Pancreas (tissue), 10 donors: ENCODE data around the gene TMEM80. TPM values are rescaled to one million over a fixed set of nuclear protein-coding genes. Genes with fewer than 3 reads are reported as not detected.

Experiments
- ATAC-seq, 4 donors: fragments of 200-7000 bp; cut with Tn5 transposase; one replicate each; pipeline versions ENCODE4 v1.8.0 to v1.9.1; 2020; ENCODE audit warnings: mild to moderate bottlenecking in 4 of 4, moderate library complexity in 4 of 4
- DNase-seq, 6 donors: peaks; one replicate each; pipeline ENCODE4 v3.0.0-alpha.2; 2020
- FAIRE-seq: peaks from 2 replicates; lab custom pipeline; 2012; peaks lifted over from hg19 to GRCh38; lab: Jason Lieb, UNC
- H3K27ac ChIP-seq, 4 donors: fragments of 200-600 bp; sonication (generic); 1 replicate in 3 of 4; 2 replicates in 1 of 4; pipeline versions ENCODE4 v1.5.0 to v1.8.0; 2020
- H3K27me3 ChIP-seq, 4 donors: fragments of 200-600 bp; one replicate each; pipeline ENCODE4 v1.8.0; 2021
- H3K36me3 ChIP-seq, 3 donors: fragments of 200-600 bp; sonication (generic) in 1 of 3; one replicate each; pipeline versions ENCODE4 v1.5.0 to v1.8.0; 2020 to 2021
- H3K4me1 ChIP-seq, 3 donors: fragments of 200-600 bp; one replicate each; pipeline ENCODE4 v1.8.0; 2021
- H3K4me3 ChIP-seq, 4 donors: fragments of 200-600 bp; sonication (generic) in 2 of 4; one replicate each; pipeline versions ENCODE4 v1.5.0 to v1.8.0; 2020 to 2021
- H3K9me3 ChIP-seq, 4 donors: fragments of 200-600 bp; one replicate each; pipeline ENCODE4 v1.8.0; 2021
- CTCF ChIP-seq, 4 donors: fragments of 200-600 bp; sonication (generic) in 3 of 4; IDR thresholded peaks; one replicate each; pipeline versions ENCODE4 v1.5.0 to v1.8.0; 2021; ENCODE audit warnings: antibody characterized with exemption in 4 of 4
- WGBS, 2 donors: extraction: QIAGEN DNeasy Blood & Tissue Kit; methylation state at CpG; one replicate each; pipeline ENCODE4 v1.1.7; 2013; 5-methylcytosine and 5-hydroxymethylcytosine counted together
- intact Hi-C, 3 donors: fragments of 100-400 bp; cut with DNase I; formaldehyde crosslinking; loops; one replicate each; pipeline versions ENCODE4 v1.11.1 to v1.14.2; 2022
- polyA plus RNA-seq, 2 donors: library from polyadenylated mRNA; stranded (reverse); fragments of 200-250 nt; gene quantifications; one replicate each; pipeline ENCODE4 v1.2.3, GENCODE V29; 2013
- total RNA-seq, 6 donors: library from RNA; stranded (reverse); fragmentation: NEBNext Ultra II Directional in 4 of 6; extraction: Animal tissue kit (Norgen Biotek cat#: 25700) in 4 of 6; gene quantifications; one replicate each; pipeline versions ENCODE4 v1.2.1 to v1.2.4, GENCODE V29; 2021 to 2023
- donor health status: healthy with polysubstance abuse.
- donor health status: DM: no; HTN: no; CAD: no; lungs with moderate emphysema.
- donor health status: DM: no; HTN: no; CAD: no.
- donor health status: control.
- donor health status: control.
- donor health status: Bipolar disorder and iron deficiency.
- donor health status: DM: yes; HTN: yes; CAD: no.
- donor health status: DM: no; HTN: no; CAD: no.
- donor health status: DM: no; HTN: no; CAD: no.
- donor health status: DM: yes; HTN: yes; CAD: no.

Gene TMEM80
- total and polyA plus RNA-seq, 8 donors = 8.5 to 24.7 (median 15.5) TPM

GRCh38 chr11:721741-722345, 26.2 kb downstream of the TMEM80 start:
- DNase-seq (peak in 4 of 6 donors; percentile 20 to 80 (median 53)), ATAC-seq (no peak), FAIRE-seq (no peak)
- no peak for TF ChIP-seq CTCF (IDR thresholded peaks at IDR 0.05)
- no peak overlapping the region for H3K4me3 ChIP-seq
- no peaks in the 10 kb centered on the region for H3K9me3 ChIP-seq
- no peaks in the 10 kb centered on the region for H3K27me3 ChIP-seq
- 81% methylated on average over 29 to 33 of the region's 33 CpGs for WGBS, 2 donors
- peaks cover 0 to 22% (median 0%) of the 10 kb centered on the region in 3 donors for H3K36me3 ChIP-seq
- intact Hi-C loops = loop anchor here in 2 of 3 donors (5.0 to 10.0 kb wide), 3 partner anchors 60 to 167 kb away; no protein-coding TSS in a partner anchor
- no peak overlapping the region for H3K27ac ChIP-seq
- H3K4me1 ChIP-seq = peaks cover 4 to 11% (median 10%) of the 10 kb centered on the region in 3 donors

GRCh38 chr11:722346-722811, 26.8 kb downstream of the TMEM80 start:
- FAIRE-seq (no peak), DNase-seq (peak in 3 of 6 donors; percentile 18 to 80 (median 39)), ATAC-seq (no peak)
- intact Hi-C loops = loop anchor here in 2 of 3 donors (5.0 to 10.0 kb wide), 3 partner anchors 60 to 168 kb away; no protein-coding TSS in a partner anchor
- Histone ChIP-seq H3K27ac (no peak overlapping the region), H3K4me1 (peaks cover 4 to 11% (median 11%) of the 10 kb centered on the region in 3 donors), H3K4me3 (no peak overlapping the region), H3K36me3 (peaks cover 0 to 22% (median 0%) of the 10 kb centered on the region in 3 donors), H3K27me3 (no peaks in the 10 kb centered on the region), H3K9me3 (no peaks in the 10 kb centered on the region)
- WGBS, 2 donors = 82 to 90% methylated on average over 18 to 20 of the region's 20 CpGs
- TF ChIP-seq CTCF (IDR thresholded peaks at IDR 0.05) = no peak

GRCh38 chr11:723120-723883, 27.7 kb downstream of the TMEM80 start:
- H3K27me3 ChIP-seq = no peaks in the 10 kb centered on the region
- intact Hi-C loops = loop anchor here in 2 of 3 donors (5.0 to 10.0 kb wide), 3 partner anchors 61 to 169 kb away; no protein-coding TSS in a partner anchor
- WGBS, 2 donors = 63% methylated on average over 8 of the region's 8 CpGs

More at GRCh38 chr11:723120-723883, 27.7 kb downstream of the TMEM80 start:
- Histone ChIP-seq H3K36me3 (peaks cover 0 to 22% (median 0%) of the 10 kb centered on the region in 3 donors), H3K4me3 (no peak overlapping the region), H3K27ac (no peak overlapping the region), H3K9me3 (no peaks in the 10 kb centered on the region), H3K4me1 (peaks cover 8 to 15% (median 11%) of the 10 kb centered on the region in 3 donors)
- DNase-seq (peak in 4 of 6 donors; percentile 24 to 69 (median 46)), FAIRE-seq (no peak), ATAC-seq (peak in 1 of 4 donors; percentile 6)
- peak in 3 of 4 donors; percentile 15 to 49 (median 33) for TF ChIP-seq CTCF (IDR thresholded peaks at IDR 0.05)
